GM21528 (cell line): ENCODE data around the gene PLD1.
A peak's percentile ranks its signal among the peaks of the same experiment; 100 is the strongest.
"Not testable (repeated sequence)": the region's sequence is repeated elsewhere in the genome, so short reads cannot be mapped to it uniquely, and the experiment has no call there.

Source experiments
- ATAC-seq: cut with Tn5 transposase; IDR thresholded peaks from one replicate; pipeline ENCODE4 v1.9.1; 2021; ENCODE audit warnings: mild to moderate bottlenecking, moderate library complexity; ENCODE audit not compliant: unreplicated experiment, low FRiP score

PLD1 gene

GRCh38 chr3:171817074-171817800 lies 7.0 kb upstream of the PLD1 start:
- ATAC-seq, result no peak

DNA sequence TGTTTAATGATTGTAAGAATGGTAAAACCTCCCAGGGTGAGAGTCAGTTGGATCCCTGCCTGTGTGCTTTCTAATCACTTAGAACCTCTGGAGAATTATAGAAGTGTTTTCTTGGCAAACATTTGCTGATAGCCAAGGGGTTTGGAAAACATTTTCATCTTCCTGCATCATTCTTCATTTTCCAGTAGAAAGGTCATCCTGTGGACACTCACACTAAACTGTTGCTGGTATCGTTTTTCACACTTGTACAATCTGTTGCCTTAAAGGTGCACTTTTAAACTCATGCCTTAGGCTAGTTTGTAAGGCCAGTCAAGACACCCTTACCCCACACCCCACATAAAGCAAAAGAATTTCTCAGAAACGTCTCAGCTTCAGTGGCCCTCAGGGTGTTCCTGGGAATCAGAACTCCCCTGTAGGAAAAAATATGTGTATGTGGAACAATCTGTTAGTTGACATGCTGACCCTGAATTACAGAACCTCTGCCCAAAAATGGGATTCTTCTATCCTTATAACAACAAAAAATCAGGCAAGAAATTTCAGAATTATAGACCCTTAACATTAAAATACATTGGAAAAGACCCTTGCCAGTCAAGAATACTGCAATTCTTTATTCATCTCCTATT lies 5.8 kb upstream of the PLD1 start:
- ATAC-seq, result no peak

GRCh38 chr3:171814662-171815061 lies 4.4 kb upstream of the PLD1 start:
- not testable (repeated sequence) for ATAC-seq

DNA sequence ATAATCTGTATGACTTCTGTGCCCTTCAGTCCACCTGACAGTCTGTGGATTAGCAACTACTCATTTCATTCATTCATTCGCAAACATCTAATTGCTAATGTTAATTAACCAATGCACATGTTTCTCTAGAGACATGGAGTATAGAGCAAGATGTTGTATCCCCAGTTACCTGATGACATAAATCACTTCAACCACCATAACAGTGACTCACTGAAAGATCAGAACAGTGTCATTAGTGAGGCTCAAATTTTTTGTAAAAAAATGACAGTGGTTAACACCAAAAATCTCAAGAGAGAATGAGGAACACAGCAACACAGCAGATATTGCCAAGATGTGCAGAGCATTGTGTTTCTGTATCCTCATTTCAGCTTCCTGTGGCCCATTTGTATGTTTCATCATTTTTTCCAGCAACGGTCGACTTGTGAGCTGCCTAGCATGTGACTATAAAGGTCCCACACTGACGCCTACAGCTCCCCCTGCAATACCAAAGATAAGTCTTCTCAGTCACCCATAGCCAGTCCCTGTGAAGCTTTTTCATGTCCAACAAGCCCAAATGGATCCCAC lies 3.7 kb upstream of the PLD1 start:
- no peak for ATAC-seq

DNA sequence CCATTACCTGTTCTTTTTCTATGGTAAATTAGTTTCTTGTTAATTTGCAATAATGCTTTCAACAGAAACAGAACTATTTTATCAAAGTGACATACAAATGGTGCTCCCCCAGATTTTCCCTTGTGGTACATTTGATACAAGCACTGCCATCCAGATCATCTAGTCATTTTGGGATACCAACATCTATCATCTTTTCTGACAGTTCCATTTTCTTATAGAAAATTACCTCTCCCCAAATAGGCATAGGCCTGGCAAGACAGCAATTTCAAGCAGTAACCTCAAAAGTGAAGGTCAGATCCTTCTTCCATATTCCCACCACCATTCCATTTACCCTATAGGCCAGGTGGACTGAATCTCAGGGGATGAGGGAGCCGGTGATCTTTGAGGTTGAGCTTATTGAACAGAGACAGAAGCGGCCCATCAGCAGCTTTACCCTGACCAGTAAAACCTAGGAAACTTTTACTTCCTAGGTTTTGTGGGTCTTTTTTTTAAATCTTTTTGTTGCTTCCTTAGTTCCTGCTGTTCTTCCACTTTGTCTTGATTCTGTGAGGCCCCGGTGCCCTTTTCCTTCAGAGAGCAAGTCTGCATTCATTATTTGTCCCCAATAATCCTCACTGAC lies 3.1 kb upstream of the PLD1 start:
- ATAC-seq, result no peak

- no peak for ATAC-seq
Observed at GRCh38 chr3:171812811-171813210, 2.5 kb upstream of the PLD1 start.

GRCh38 chr3:171811913-171812335 lies 1.6 kb upstream of the PLD1 start:
- no peak for ATAC-seq

GRCh38 chr3:171811295-171811912 lies 1.1 kb upstream of the PLD1 start:
- ATAC-seq, result no peak

GRCh38 chr3:171810629-171811294 lies 479 bp upstream of the PLD1 start:
- ATAC-seq, result no peak

GRCh38 chr3:171809611-171809860 lies 747 bp downstream of the PLD1 start:
- ATAC-seq, result peak; percentile 37

DNA sequence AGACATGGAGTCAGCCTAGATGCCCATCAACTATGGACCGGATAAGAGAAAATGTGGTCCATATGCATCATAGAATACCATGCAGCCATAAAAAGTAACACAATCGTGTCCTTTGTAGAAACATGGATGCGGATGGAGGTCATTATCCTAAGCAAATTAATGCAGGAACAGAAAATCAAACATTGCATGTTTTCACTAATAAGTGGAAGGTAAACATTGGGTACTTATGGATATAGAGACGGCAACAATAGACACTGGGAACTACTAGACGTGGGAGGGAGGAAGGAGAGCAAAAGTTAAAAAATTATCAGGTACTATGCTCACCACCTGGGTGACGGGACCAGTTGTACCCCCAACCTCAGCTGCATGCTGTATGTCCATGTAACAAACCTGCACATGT lies 2.5 kb downstream of the PLD1 start:
- ATAC-seq, result no peak

GRCh38 chr3:171807129-171807675 lies 3.1 kb downstream of the PLD1 start:
- ATAC-seq, result no peak

- no peak for ATAC-seq
Observed at GRCh38 chr3:171806200-171807128, 3.8 kb downstream of the PLD1 start.

DNA sequence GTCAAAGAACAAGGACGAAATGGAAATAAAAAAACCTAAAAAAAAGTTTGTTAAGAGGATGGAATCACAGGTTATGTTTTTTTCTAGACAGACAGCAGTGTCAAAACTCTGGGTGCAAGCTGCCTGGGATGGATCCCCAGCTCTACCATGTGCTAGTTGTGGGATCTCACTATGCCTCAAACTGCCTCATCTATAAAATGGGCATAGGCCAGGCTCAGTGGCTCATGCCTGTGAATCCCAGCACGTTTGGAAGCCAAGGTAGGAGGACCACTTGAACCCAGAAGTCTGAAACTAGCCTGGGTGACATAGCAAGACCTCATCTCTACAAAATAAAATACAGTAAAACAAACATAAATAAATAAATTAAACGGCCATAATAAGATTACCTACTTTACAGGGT lies 4.6 kb downstream of the PLD1 start:
- ATAC-seq, result no peak

GRCh38 chr3:171804618-171805389 lies 5.5 kb downstream of the PLD1 start:
- no peak for ATAC-seq

- ATAC-seq, result no peak
Observed at GRCh38 chr3:171803044-171803443, 7.2 kb downstream of the PLD1 start.

- no peak for ATAC-seq
Observed at GRCh38 chr3:171802590-171802956, 7.7 kb downstream of the PLD1 start.

DNA sequence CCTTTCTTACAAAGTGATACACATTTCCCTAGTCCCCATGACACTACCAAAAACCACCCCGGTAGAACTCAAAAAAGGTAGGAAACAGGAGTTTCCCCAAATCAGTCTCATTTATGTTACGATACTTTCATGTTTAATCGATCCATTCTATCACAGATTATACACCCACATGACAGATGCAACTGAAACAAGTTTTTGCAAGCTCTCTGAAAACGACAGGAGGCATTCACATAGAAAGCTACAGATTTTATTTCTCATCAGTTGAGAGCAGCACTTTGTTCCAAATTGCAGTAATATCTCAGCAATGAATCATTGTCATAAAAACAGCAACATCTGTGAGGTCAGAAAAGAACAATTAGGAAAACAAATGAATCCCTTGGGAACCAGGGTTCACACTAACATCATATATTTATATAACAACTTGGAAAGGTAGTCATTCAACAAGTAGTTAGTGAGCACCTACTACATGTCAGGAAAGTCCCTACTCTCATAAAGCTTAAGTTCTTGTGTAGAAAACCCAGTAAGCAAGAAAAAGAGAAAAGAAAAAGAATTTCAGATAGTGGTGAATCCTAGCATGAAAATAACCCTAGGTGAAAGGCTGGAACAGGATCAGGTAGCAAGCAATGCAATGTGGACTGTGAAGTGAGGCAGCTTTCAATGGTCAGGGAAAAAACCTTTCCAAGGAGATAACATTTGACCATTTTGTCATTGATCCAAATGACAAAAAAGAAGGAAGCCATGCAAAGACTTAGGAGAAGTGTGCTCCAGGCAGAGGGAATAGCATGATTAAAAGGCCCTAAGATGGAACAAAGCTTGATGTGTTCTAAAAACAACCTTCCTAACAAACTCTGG lies 8.3 kb downstream of the PLD1 start:
- no peak for ATAC-seq
